ENCODE data around the gene IMMP2L. TPM values are rescaled to one million over a fixed set of nuclear protein-coding genes. Genes with fewer than 3 reads are reported as not detected.
"Not testable (repeated sequence)": the region's sequence is repeated elsewhere in the genome, so short reads cannot be mapped to it uniquely, and the experiment has no call there.

Gene IMMP2L
- total RNA-seq, 1 experiment from 2014 or later: 226 TPM

- no peak for DNase-seq (ENCODE audit: low read depth)
- in situ Hi-C loops (cut with HindIII; ENCODE audit: low pct_unique_long_range_greater_than_20kb, low sequenced_read_pairs): no loop called here
These were observed 617.8 kb downstream of the IMMP2L start for GRCh38 chr7:110944448-110944847.

GRCh38 chr7:110943701-110944345 lies 618.5 kb downstream of the IMMP2L start:
- in situ Hi-C loops (cut with HindIII; ENCODE audit: low pct_unique_long_range_greater_than_20kb, low sequenced_read_pairs): no loop called here
- no peak for DNase-seq (ENCODE audit: low read depth)

- DNase-seq (ENCODE audit: low read depth): no peak
- in situ Hi-C loops (cut with HindIII; ENCODE audit: low pct_unique_long_range_greater_than_20kb, low sequenced_read_pairs): no loop called here
These were observed 620.9 kb downstream of the IMMP2L start for GRCh38 chr7:110941385-110941784.

GRCh38 chr7:110940756-110941155 lies 621.5 kb downstream of the IMMP2L start:
- in situ Hi-C loops (cut with HindIII; ENCODE audit: low pct_unique_long_range_greater_than_20kb, low sequenced_read_pairs): no loop called here

GRCh38 chr7:110938165-110938564 lies 624.1 kb downstream of the IMMP2L start:
- in situ Hi-C loops (cut with HindIII; ENCODE audit: low pct_unique_long_range_greater_than_20kb, low sequenced_read_pairs): no loop called here
- DNase-seq (ENCODE audit: low read depth): no peak

More at GRCh38 chr7:110940756-110941155, 621.5 kb downstream of the IMMP2L start:
- DNase-seq (ENCODE audit: low read depth): no peak

- in situ Hi-C loops (cut with HindIII; ENCODE audit: low pct_unique_long_range_greater_than_20kb, low sequenced_read_pairs); DNase-seq (ENCODE audit: low read depth): not testable (repeated sequence)
These were observed 625.6 kb downstream of the IMMP2L start for GRCh38 chr7:110936665-110937064.

- in situ Hi-C loops (cut with HindIII; ENCODE audit: low pct_unique_long_range_greater_than_20kb, low sequenced_read_pairs): no loop called here
- no peak for DNase-seq (ENCODE audit: low read depth)
These were observed 632.6 kb downstream of the IMMP2L start for GRCh38 chr7:110929480-110930249.

GRCh38 chr7:110922906-110923305 lies 639.4 kb downstream of the IMMP2L start:
- no peak for DNase-seq (ENCODE audit: low read depth)
- in situ Hi-C loops (cut with HindIII; ENCODE audit: low pct_unique_long_range_greater_than_20kb, low sequenced_read_pairs): no loop called here

GRCh38 chr7:110921595-110922151 lies 640.6 kb downstream of the IMMP2L start:
- no peak for DNase-seq (ENCODE audit: low read depth)
- in situ Hi-C loops (cut with HindIII; ENCODE audit: low pct_unique_long_range_greater_than_20kb, low sequenced_read_pairs): no loop called here

- no peak for DNase-seq (ENCODE audit: low read depth)
- in situ Hi-C loops (cut with HindIII; ENCODE audit: low pct_unique_long_range_greater_than_20kb, low sequenced_read_pairs): no loop called here
These were observed 643.2 kb downstream of the IMMP2L start for GRCh38 chr7:110918949-110919548.

GRCh38 chr7:110914263-110914662 lies 648.0 kb downstream of the IMMP2L start:
- in situ Hi-C loops (cut with HindIII; ENCODE audit: low pct_unique_long_range_greater_than_20kb, low sequenced_read_pairs): no loop called here
- DNase-seq (ENCODE audit: low read depth): no peak

GRCh38 chr7:110911632-110912031 lies 650.7 kb downstream of the IMMP2L start:
- DNase-seq (ENCODE audit: low read depth): no peak
- in situ Hi-C loops (cut with HindIII; ENCODE audit: low pct_unique_long_range_greater_than_20kb, low sequenced_read_pairs): no loop called here

- no peak for DNase-seq (ENCODE audit: low read depth)
- in situ Hi-C loops (cut with HindIII; ENCODE audit: low pct_unique_long_range_greater_than_20kb, low sequenced_read_pairs): no loop called here
These were observed 653.2 kb downstream of the IMMP2L start for GRCh38 chr7:110909117-110909516.

GRCh38 chr7:110905773-110906566 lies 656.3 kb downstream of the IMMP2L start:
- in situ Hi-C loops (cut with HindIII; ENCODE audit: low pct_unique_long_range_greater_than_20kb, low sequenced_read_pairs): no loop called here
- DNase-seq (ENCODE audit: low read depth): no peak

GRCh38 chr7:110898516-110898915 lies 663.8 kb downstream of the IMMP2L start:
- in situ Hi-C loops (cut with HindIII; ENCODE audit: low pct_unique_long_range_greater_than_20kb, low sequenced_read_pairs): no loop called here
- no peak for DNase-seq (ENCODE audit: low read depth)

- no peak for DNase-seq (ENCODE audit: low read depth)
- in situ Hi-C loops (cut with HindIII; ENCODE audit: low pct_unique_long_range_greater_than_20kb, low sequenced_read_pairs): no loop called here
These were observed 664.8 kb downstream of the IMMP2L start for GRCh38 chr7:110897538-110897937.

- in situ Hi-C loops (cut with HindIII; ENCODE audit: low pct_unique_long_range_greater_than_20kb, low sequenced_read_pairs): no loop called here
- DNase-seq (ENCODE audit: low read depth): no peak
These were observed 668.2 kb downstream of the IMMP2L start for GRCh38 chr7:110894111-110894510.

GRCh38 chr7:110891197-110891596 lies 671.1 kb downstream of the IMMP2L start:
- in situ Hi-C loops (cut with HindIII; ENCODE audit: low pct_unique_long_range_greater_than_20kb, low sequenced_read_pairs): no loop called here

More at GRCh38 chr7:110891197-110891596, 671.1 kb downstream of the IMMP2L start:
- DNase-seq (ENCODE audit: low read depth): no peak
